Erythroblast (primary cell): ENCODE data around the gene TUBA3E.
"Not testable (repeated sequence)": the region's sequence is repeated elsewhere in the genome, so short reads cannot be mapped to it uniquely, and the experiment has no call there.

Experiments used
- GATA1 ChIP-seq: IDR thresholded peaks from 2 replicates; pipeline ENCODE4 v1.6.1; 2011; ENCODE audit warnings: low read depth, mild to moderate bottlenecking, control low read depth, low read length, moderate library complexity
- POLR2A ChIP-seq: IDR thresholded peaks from 2 replicates; pipeline ENCODE4 v1.6.1; 2011; ENCODE audit warnings: mild to moderate bottlenecking, low read length

- not testable (repeated sequence) for TF ChIP-seq POLR2A, GATA1
Observed at GRCh38 chr2:130143266-130144039, 54.8 kb downstream of the TUBA3E start.
